Smooth muscle cell of the brain vasculature (primary cell): ENCODE measurements around the gene C4BPB.

Source experiments
- DNase-seq: peaks from one replicate; pipeline ENCODE4 v3.0.0-alpha.2; 2012; ENCODE audit warnings: low read depth, low spot score

Gene C4BPB

GRCh38 chr1:207140536-207140935 lies 51.9 kb downstream of the C4BPB start:
- no peak for DNase-seq

- DNase-seq: no peak
These were observed 56.9 kb downstream of the C4BPB start for GRCh38 chr1:207145401-207146058.
